A549 (cell line): ENCODE data around the gene CISD3. TPM values are rescaled to one million over a fixed set of nuclear protein-coding genes. Genes with fewer than 3 reads are reported as not detected.

Source experiments
- ATAC-seq, 2 experiments: fragments of 200-7000 bp in 1 of 2; fragments of >200 bp in 1 of 2; cut with Nextera tagmentation in 1 of 2; cut with Tn5 transposase in 1 of 2; 3 replicates each; pipeline versions ENCODE4 v1.8.0 to v1.9.1; 2018 to 2020; ENCODE audit warnings: mild to moderate bottlenecking in 1 of 2, moderate library complexity in 1 of 2
- CTCF ChIA-PET: fragments of 300-600 bp; sonication (Branson Sonifier 250); formaldehyde crosslinking; extraction: SDS; loops from one replicate; lab custom pipeline; 2021; ENCODE audit warnings: antibody characterized with exemption, inconsistent platforms; lab: Yijun Ruan, JAX
- POLR2A ChIA-PET: fragments of 350-600 bp; formaldehyde crosslinking; extraction: SDS; loops from one replicate; lab custom pipeline; 2021; ENCODE audit warnings: antibody characterized with exemption, inconsistent platforms; lab: Yijun Ruan, JAX
- DNase-seq, 2 experiments: peaks; one replicate each; pipeline versions ENCODE4 v3.0.0 to v3.0.0-alpha.2; 2011 to 2016; ENCODE audit warnings: low read depth in 1 of 2, low spot score in 1 of 2
- FAIRE-seq: peaks from 2 replicates; lab custom pipeline; 2011; peaks lifted over from hg19 to GRCh38; lab: Jason Lieb, UNC
- H3K27ac ChIP-seq, 2 experiments: fragments of >200 bp; sonication (Bioruptor Twin); formaldehyde crosslinking; 3 replicates each; pipeline ENCODE4 v1.5.1; 2016 to 2017
- H3K4me1 ChIP-seq: fragments of >200 bp; sonication (Bioruptor Twin); formaldehyde crosslinking; 3 replicates; pipeline ENCODE4 v1.6.1; 2016
- H3K4me2 ChIP-seq: fragments of >200 bp; sonication (Bioruptor Twin); formaldehyde crosslinking; 3 replicates; pipeline ENCODE4 v1.6.1; 2016
- H3K4me3 ChIP-seq: fragments of >200 bp; sonication (Bioruptor Twin); formaldehyde crosslinking; 3 replicates; pipeline ENCODE4 v1.5.1; 2016
- H3K9me3 ChIP-seq: fragments of >200 bp; sonication (Bioruptor Twin); formaldehyde crosslinking; 3 replicates; pipeline ENCODE4 v1.6.1; 2016
- BHLHE40 ChIP-seq: IDR thresholded peaks from 2 replicates; pipeline ENCODE4 v1.6.1; 2012; ENCODE audit warnings: low read depth, low read length, inconsistent platforms
- CBX8 ChIP-seq: fragments of 200-600 bp; sonication (generic); IDR thresholded peaks from 2 replicates; pipeline ENCODE4 v1.6.1; 2016
- CHD2 ChIP-seq: fragments of 150-350 bp; IDR thresholded peaks from 2 replicates; pipeline ENCODE4 v1.6.1; 2014; ENCODE audit warnings: low read length; ENCODE audit not compliant: partially characterized antibody
- CHD4 ChIP-seq: fragments of 200-600 bp; sonication (generic); IDR thresholded peaks from 2 replicates; pipeline ENCODE4 v1.6.1; 2016; ENCODE audit warnings: antibody characterized with exemption, mild to moderate bottlenecking, borderline replicate concordance
- CTCF ChIP-seq: fragments of >200 bp; sonication (Bioruptor Twin); formaldehyde crosslinking; IDR thresholded peaks from 3 replicates; pipeline ENCODE4 v1.5.1; 2016
- ESRRA ChIP-seq: fragments of 150-350 bp; IDR thresholded peaks from 2 replicates; pipeline ENCODE4 v1.6.1; 2014; ENCODE audit warnings: mild to moderate bottlenecking, low read length, borderline replicate concordance
- FOXS1 ChIP-seq: fragments of 250-450 bp; sonication (Bioruptor Pico); IDR thresholded peaks from 2 replicates; pipeline ENCODE4 v1.5.0; 2020; ENCODE audit warnings: mild to moderate bottlenecking, moderate library complexity
- HES2 ChIP-seq: fragments of >200 bp; sonication (Bioruptor Twin); formaldehyde crosslinking; IDR thresholded peaks from 2 replicates; pipeline ENCODE4 v1.6.1; 2016
- HEYL ChIP-seq: fragments of 250-450 bp; sonication (Bioruptor Pico); IDR thresholded peaks from 2 replicates; pipeline ENCODE4 v1.8.0; 2021; ENCODE audit warnings: mild to moderate bottlenecking, moderate library complexity
- HMGXB4 ChIP-seq: fragments of 250-450 bp; sonication (Bioruptor Pico); IDR thresholded peaks from 2 replicates; pipeline ENCODE4 v1.5.0; 2021; ENCODE audit warnings: mild to moderate bottlenecking, moderate library complexity, borderline replicate concordance
- HOXB5 ChIP-seq: fragments of 250-450 bp; sonication (Bioruptor Pico); IDR thresholded peaks from 2 replicates; pipeline ENCODE4 v1.5.0; 2020; ENCODE audit warnings: mild to moderate bottlenecking, moderate library complexity
- MAX ChIP-seq: IDR thresholded peaks from 2 replicates; pipeline ENCODE4 v1.6.1; 2012
- MAZ ChIP-seq: fragments of 150-350 bp; IDR thresholded peaks from 2 replicates; pipeline ENCODE4 v1.6.1; 2014; ENCODE audit warnings: antibody characterized with exemption, low read depth, low read length, borderline replicate concordance
- NFE2L2 ChIP-seq: fragments of 150-350 bp; conservative IDR thresholded peaks from 2 replicates; pipeline ENCODE4 v1.6.1; 2014; ENCODE audit warnings: low read length
- PBX3 ChIP-seq: IDR thresholded peaks from 2 replicates; pipeline ENCODE4 v1.6.1; 2012
- PHF8 ChIP-seq: fragments of 200-600 bp; sonication (generic); IDR thresholded peaks from 2 replicates; pipeline ENCODE4 v1.6.1; 2016; ENCODE audit warnings: low read depth, mild to moderate bottlenecking, antibody characterized with exemption, moderate library complexity, borderline replicate concordance
- RAD21 ChIP-seq, 2 experiments: fragments of >200 bp in 1 of 2; sonication (Bioruptor Twin) in 1 of 2; formaldehyde crosslinking in 1 of 2; IDR thresholded peaks in 1 of 2; conservative IDR thresholded peaks in 1 of 2; 2 replicates in 1 of 2; 3 replicates in 1 of 2; pipeline ENCODE4 v1.6.1; 2012 to 2018; ENCODE audit warnings: inconsistent platforms in 1 of 2
- RNF2 ChIP-seq: fragments of 200-600 bp; sonication (generic); IDR thresholded peaks from 2 replicates; pipeline ENCODE4 v1.6.1; 2016; ENCODE audit warnings: low read depth, mild to moderate bottlenecking, antibody characterized with exemption, moderate library complexity, borderline replicate concordance
- ZNF302 ChIP-seq: fragments of 250-450 bp; sonication (Bioruptor Pico); IDR thresholded peaks from 2 replicates; pipeline ENCODE4 v1.9.0; 2021; ENCODE audit warnings: inconsistent platforms, mild to moderate bottlenecking, moderate library complexity
- WGBS: methylation state at CpG from one replicate; pipeline ENCODE4 v1.1.6; 2017; ENCODE audit errors: missing lambda C conversion rate; 5-methylcytosine and 5-hydroxymethylcytosine counted together
- polyA plus RNA-seq, 4 experiments: library from polyadenylated mRNA; depleted of rRNA in 3 of 4; stranded (reverse); fragments of >200 nt; fragmentation: RNase III in 1 of 4; extraction: RNeasy Plus Mini Kit Qiagen cat#74134 plus additional on column Dnase treatment in 1 of 4; gene quantifications; 2 replicates in 3 of 4; 3 replicates in 1 of 4; pipeline ENCODE4 v1.2.3, GENCODE V29; 2011 to 2017

Gene CISD3
- polyA plus RNA-seq, 2 of the 4 experiments (the other 2 are of a cell fraction): 24.5 to 33.0 TPM

- ATAC-seq (no peak), DNase-seq (no peak), FAIRE-seq (no peak)
- Histone ChIP-seq H3K27ac (peak overlapping the region in 1 of 2 experiments; percentile 98; a peak in 2 of 6 replicates), H3K4me2 (peak overlapping the region; percentile 82; the same call in 2 of the 3 replicates), H3K4me3 (no peak overlapping the region), H3K9me3 (no peaks in the 10 kb centered on the region), H3K4me1 (peaks cover 41% of the 10 kb centered on the region)
- WGBS: 68% methylated on average over 4 of the region's 4 CpGs
- POLR2A ChIA-PET: no interaction called here
- TF ChIP-seq CHD2 (no peak), PHF8 (no peak), HEYL (no peak), MAZ (no peak), NFE2L2 (no peak), HMGXB4 (CRISPR knock-in tag) (no peak), HES2 (no peak)
- CTCF ChIA-PET: interaction anchor here (1.0 to 5.8 kb wide), 6 partner anchors 9 to 77 kb away, joined by 3 to 107 read pairs (median 4); partner anchors contain the start of gene CISD3
These were observed 15.4 kb downstream of the CISD3 start for GRCh38 chr17:38745545-38745944.

GRCh38 chr17:38746004-38746848 is 16.1 kb downstream of the CISD3 start:
- no peak for TF ChIP-seq BHLHE40
- no peak for TF ChIP-seq HES2
- TF ChIP-seq ZNF302 (CRISPR knock-in tag): no peak
- TF ChIP-seq CHD2: no peak
- no peak for TF ChIP-seq RNF2
- no peak for TF ChIP-seq MAZ
- TF ChIP-seq PBX3: no peak
- no peak for TF ChIP-seq CTCF
- no peak for TF ChIP-seq RAD21 (conservative IDR thresholded peaks at IDR 0.05 in 1 of 2, IDR thresholded peaks at IDR 0.05 in 1 of 2)
- no peak for TF ChIP-seq FOXS1 (CRISPR knock-in tag)
- TF ChIP-seq CHD4: no peak
- TF ChIP-seq MAX: no peak; the same call in 1 of the 2 replicates
- TF ChIP-seq HOXB5: no peak
- no peak for TF ChIP-seq HEYL
- no peak for TF ChIP-seq ESRRA
- no peak for TF ChIP-seq CBX8
- POLR2A ChIA-PET: no interaction called here

More at GRCh38 chr17:38746004-38746848, 16.1 kb downstream of the CISD3 start:
- Histone ChIP-seq H3K9me3 (no peaks in the 10 kb centered on the region), H3K4me2 (peak overlapping the region; percentile 82), H3K27ac (peak overlapping the region; percentile 90 to 98), H3K4me1 (peaks cover 48% of the 10 kb centered on the region), H3K4me3 (peak overlapping the region; percentile 96)
- DNase-seq: no peak
- CTCF ChIA-PET: interaction anchor here (0.9 to 5.8 kb wide), 6 partner anchors 8 to 77 kb away, joined by 3 to 107 read pairs (median 4); partner anchors contain the start of gene CISD3
- no peak for ATAC-seq
- WGBS: 66% methylated on average over 8 of the region's 8 CpGs
- FAIRE-seq: no peak
